A172 (cell line): ENCODE measurements around the gene ANKRD37. TPM values are rescaled to one million over a fixed set of nuclear protein-coding genes. Genes with fewer than 3 reads are reported as not detected.
"Not testable (repeated sequence)": the region's sequence is repeated elsewhere in the genome, so short reads cannot be mapped to it uniquely, and the experiment has no call there.

ENCODE experiments used
- DNase-seq: peaks from one replicate; pipeline ENCODE4 v3.0.0-alpha.2; 2015; ENCODE audit warnings: low spot score
- total RNA-seq: library from RNA; depleted of rRNA; stranded (reverse); fragments of >200 nt; shearing (Covaris generic); gene quantifications from 2 replicates; pipeline ENCODE4 v1.2.3, GENCODE V29; 2014; rRNA removed

The ANKRD37 gene, protein sequence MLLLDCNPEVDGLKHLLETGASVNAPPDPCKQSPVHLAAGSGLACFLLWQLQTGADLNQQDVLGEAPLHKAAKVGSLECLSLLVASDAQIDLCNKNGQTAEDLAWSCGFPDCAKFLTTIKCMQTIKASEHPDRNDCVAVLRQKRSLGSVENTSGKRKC
- total RNA-seq = 25.3 and 47.6 TPM in 2 replicates

DNA sequence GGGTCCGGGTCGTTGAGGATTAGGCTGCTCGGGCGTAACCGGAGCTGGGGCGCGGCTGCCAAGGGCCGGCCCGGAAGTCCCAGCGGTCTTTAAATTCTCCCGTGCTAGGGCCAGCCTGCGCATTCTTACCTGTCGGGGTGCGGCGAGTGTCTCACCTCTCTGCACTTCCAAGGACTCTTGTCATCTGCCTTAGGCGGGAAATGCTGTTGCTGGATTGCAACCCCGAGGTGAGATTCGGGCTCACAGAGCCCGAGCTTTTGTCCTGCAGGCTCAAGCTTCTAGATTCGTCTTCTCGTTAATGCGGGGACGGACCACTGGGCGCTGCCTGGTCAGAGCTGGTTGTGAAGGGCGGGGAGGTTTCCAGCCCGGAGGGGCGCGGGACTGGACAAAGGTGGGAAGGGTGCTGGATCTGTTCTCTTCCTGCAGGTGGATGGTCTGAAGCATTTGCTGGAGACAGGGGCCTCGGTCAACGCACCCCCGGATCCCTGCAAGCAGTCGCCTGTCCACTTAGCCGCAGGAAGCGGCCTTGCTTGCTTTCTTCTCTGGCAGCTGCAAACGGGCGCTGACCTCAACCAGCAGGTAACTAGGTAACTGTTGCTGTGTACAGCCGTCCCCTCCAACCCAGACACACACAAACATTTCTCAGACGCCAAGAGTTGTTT lies at the start of gene ANKRD37:
Gene ANKRD37, plus strand, starts transcription at position 118 of the 662 bp plus-strand sequence. Its CDS starts 83 bp downstream, at position 201.
- DNase-seq = no peak

DNA sequence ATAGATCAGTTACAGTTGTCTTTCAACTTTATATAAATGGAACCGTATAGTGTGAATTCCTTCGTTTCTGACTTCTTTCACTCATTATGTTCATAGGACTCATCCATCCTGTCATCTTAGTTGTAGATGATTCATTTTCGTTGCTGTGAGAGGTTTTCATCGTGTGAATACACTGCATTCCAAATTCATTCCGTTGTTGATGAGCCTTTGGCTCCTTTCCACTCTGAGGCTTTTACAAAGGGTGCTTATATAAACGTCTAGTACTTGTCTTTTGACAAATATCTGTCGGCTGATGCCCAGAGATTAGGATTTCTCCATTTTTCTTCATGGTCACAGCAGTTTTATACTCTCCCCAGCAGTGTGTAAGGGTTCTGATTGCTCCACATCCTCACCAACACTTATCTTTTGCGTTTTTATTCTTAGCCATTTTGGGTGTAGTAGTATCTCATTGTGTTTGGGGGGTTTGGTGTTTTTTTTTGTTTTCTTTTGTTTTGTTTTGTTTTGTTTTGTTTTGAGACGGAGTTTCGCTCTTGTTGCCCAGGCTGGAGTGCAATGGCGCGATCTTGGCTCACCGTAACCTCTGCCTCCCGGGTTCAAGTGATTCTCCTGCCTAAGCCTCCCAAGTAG lies 49.6 kb upstream of the ANKRD37 start:
- DNase-seq = peak; percentile 84

DNA sequence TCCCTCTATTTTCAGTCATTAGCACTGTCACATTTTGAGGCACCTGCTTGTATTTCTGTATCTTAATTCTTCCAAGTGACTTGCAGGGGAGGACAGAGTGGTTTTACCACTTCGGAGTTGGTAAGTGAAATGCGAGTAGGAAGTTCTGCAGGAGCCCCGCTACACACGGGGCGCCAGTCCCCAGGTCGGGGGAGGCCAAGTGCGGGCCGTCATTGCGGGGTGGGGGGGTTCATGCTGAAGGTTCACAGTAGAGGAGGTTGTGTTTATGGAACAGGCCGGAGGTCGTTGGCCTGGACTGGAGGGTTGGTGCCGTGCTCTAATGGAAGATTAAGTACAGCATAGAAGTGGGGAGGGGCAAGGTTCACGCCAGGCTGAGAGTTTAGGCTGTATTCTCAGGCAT lies 45.0 kb upstream of the ANKRD37 start:
- DNase-seq = no peak

DNA sequence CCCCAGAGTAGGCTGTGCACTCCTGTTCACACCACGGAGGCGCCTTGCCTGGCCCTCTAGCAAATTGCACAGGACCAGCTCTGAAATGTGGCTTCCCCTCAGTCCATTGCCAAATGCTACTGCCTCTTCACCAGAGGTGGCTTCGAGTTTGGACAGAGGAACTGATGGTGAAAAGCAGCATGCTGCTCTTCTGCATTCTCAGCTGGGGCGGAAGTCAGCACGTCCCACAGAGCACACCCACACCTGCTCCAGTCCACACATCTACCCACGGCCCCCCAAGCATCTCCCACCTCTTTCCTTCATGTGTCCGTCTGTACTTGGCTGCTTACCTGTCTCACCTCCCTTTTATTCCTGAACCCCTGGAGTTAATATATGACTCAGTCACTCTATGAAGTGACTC lies 44.4 kb upstream of the ANKRD37 start:
- DNase-seq = no peak

DNA sequence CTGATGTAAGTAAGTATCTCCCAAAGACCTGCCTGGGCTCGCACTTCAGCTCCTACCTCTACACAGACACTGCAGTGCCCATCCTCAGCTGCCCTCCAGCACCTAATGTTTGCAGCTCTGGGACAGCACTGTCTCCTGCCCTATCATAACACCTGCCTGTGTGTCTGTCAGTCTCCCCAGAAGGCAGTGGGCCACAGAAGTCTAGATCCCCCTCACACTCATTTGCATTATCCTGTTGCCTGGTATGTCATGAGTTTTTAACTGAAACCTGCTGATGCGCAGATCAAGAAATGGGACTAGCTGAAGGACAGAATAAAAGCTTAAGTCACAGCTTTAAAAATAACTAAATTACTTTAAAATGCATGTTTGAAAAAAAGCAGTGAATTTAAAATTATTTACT lies 43.9 kb upstream of the ANKRD37 start:
- DNase-seq = no peak

DNA sequence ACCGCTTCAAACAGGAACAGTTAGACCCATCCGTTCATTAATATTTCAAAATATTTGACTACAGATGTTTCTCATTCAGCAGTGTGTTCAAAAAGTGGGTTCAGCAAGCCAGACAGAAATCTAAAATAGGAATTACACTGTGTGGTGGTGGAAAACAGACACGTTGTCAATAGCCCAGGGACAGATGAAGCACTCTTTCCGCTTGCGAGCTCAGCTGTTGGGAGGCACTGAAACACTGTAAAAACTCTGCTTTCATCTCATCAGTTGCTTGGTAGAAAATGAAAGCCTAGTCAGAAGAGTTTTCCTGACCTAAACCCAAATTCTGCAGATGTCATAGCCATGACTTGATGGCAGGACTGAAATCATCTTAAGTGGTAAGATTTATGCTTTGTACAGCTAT lies 39.4 kb upstream of the ANKRD37 start:
- no peak for DNase-seq

DNA sequence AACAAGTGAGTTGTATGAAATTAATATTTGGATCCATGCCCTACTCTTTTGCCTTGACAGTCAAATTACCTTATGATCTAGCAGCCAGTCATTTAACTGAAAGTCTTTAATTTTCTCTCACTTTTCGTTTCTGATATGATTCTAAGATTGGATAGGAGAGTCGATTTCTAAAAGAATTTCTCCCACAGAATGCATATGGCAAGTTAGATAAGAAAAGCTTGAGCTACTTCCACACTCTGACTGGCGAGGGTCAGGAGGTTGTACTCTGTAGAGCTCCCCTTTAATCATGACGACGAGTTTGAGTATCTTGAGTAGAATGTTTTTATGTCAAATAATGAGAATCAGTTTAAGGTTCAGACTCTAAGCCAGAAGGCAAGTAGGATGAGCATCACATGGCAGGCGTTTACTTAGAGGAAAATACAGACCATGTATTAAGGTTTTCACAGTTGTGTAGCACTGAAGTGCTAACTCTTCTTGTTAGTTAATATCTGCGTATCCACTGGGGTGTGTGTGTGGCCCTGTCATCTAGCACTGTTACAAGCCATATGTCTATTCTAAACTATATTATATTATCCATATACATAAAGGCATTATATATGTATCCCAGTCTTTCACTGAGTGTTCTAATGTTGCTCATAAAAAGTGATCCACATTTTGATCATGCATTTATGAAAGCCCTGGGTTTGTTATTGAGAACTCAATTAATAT lies 38.8 kb upstream of the ANKRD37 start:
- no peak for DNase-seq

DNA sequence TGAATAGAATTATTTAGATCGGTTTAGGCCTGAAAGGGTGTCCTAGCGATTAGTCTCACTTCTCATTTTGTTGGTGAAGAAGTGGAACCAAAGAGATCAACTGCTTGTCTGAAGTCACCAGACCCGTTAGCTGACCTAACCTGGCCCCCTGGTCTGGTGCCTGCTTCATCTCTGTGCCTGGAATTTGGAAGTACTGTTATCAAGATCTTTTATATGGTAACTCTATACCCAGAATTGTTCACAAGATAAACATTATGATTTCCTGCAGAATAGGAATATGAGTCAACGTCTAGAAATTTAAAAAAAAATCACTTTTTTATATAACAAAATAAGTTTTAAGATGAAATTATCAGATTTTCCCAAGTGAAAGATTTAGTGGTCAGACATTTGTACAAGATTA lies 38.1 kb upstream of the ANKRD37 start:
- peak; percentile 67 for DNase-seq

DNA sequence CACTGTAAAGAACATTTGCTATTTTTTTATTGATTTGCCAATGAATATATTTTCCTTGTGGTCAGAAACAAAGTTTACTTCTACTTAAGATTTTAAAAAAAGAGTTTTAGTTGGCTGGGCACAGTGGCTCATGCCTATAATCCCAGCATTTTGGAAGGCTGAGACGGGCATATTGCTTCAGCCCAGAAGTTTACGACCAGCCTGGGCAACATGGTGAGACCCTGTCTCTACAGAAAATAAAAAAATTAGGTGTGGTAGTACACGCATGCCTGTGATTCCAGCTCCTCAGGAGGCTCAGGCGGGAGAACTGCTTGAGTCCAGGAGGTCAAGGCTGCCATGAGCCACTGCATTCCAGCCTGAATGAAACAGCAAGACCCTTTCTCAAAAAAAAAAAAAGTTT lies 37.7 kb upstream of the ANKRD37 start:
- peak; percentile 37 for DNase-seq

DNA sequence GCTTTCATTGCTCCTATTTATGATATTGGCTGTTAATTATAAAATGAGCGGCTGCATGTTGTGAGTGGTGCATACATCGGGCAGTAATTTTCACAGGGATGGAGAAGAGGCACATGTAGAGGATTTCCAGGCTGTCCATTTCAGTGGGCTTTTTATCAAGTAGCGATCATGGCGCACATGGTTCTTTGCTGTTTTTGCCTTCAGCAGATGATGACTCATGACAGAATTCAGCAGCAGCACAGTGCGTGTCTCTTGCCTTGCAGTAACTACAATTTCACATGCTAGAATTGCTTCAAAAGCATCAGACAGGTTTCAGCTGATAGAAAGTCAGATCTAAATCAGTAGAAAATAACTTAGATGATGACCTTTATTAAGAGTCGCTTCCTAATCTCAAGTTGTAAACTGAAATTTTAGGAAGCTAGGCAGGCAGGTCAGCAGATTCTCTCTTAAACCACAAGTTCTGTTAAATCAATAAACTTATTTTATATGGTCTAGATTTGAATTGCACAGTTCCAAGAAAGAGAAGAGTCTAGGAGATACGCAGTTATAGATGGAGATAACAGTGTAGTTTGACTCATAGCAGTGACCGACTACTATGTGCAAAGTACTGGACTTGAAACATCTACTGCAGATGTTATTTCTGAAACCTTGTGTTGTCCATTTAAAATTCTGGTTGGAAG lies 36.7 kb upstream of the ANKRD37 start:
- peak; percentile 64 for DNase-seq

DNA sequence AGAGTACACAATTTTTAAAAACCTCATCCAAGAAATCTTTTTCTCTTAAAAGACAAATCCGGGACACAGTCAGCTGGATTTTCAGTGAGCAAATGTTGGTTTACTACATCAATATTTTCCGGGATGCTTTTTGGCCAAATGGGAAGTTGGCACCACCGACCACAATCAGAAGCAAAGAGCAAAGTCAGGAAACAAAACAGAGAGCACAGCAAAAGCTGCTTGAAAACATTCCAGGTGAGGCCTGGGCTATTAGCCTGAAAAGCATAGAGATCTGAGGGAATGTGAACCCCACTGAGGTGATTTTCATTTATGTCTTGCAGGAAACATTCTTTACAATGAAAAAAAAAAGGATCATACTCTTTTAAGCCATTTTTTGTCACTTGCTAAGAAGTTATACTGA lies 34.8 kb upstream of the ANKRD37 start:
- no peak for DNase-seq

DNA sequence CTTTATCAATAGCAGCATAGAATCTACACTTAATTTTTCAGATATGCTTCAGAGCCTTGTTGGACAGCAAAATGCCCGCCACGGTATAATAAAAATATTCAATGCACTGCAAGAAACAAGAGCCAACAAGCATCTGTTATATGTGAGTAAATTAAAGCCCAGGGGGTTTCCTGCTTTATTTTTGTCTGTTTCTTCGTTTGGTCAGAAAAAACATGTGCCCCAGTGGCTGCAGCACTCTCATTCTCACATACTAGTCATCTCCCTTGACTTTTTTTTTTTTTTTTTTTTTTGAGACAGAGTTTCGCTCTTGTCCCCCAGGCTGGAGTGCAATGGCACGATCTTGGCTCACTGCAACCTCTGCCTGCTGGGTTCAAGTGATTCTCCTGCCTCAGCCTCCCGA lies 34.1 kb upstream of the ANKRD37 start:
- not testable (repeated sequence) for DNase-seq

DNA sequence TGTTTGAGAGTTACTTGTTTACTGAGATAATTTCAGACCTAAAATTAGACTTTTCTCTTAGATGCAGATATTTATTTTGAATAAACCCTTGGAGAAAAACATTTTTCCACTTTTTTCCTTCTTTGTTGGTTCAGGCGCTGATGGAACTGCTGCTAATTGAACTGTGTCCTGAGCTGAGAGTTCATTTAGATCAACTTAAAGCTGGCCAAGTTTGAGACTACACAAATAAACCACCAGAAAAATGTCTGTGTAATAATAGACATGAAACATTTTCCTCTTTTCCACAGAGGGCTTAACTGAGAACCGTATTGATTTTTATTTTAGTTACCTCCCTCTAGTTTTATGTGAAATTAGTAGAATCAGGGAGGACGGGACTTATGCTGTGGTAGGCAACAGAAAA lies 33.4 kb upstream of the ANKRD37 start:
- DNase-seq = no peak

DNA sequence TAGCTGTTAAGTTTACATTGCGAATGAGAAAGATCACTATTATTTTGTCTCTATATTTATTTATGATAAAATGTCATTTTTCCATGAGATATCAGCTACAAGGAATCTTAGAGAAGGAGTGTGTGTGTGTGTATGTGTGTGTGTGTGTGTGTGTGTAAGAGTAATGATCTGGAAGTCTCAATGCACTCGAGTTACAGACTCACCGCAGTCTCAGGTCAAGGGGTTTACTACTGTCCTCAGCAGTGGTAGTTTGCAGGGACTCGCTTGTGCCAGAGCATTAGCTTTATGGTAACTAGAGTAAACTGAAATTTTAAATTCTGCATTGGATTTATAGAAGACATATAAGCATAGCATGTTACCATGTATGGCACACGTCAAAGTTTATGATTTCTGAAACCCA lies 31.8 kb upstream of the ANKRD37 start:
- no peak for DNase-seq

DNA sequence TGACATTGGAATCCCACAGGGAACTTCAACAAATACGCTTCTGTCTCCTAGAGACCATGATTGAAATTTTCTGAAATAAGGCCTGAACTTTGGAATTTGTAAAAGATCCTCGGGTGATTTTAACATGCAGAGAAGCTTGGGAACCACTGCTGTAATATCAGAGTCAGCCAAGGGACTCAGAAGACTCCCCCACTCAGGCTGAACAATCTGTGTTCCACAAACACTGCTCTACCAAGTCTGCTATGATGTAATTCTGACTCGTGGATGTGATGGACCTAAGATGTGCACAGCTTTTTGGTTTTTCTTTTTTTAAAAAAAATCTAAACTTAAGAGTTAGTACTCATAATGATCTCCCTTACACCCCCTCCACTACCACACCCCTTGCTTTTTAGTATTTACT lies 26.9 kb upstream of the ANKRD37 start:
- DNase-seq = no peak

DNA sequence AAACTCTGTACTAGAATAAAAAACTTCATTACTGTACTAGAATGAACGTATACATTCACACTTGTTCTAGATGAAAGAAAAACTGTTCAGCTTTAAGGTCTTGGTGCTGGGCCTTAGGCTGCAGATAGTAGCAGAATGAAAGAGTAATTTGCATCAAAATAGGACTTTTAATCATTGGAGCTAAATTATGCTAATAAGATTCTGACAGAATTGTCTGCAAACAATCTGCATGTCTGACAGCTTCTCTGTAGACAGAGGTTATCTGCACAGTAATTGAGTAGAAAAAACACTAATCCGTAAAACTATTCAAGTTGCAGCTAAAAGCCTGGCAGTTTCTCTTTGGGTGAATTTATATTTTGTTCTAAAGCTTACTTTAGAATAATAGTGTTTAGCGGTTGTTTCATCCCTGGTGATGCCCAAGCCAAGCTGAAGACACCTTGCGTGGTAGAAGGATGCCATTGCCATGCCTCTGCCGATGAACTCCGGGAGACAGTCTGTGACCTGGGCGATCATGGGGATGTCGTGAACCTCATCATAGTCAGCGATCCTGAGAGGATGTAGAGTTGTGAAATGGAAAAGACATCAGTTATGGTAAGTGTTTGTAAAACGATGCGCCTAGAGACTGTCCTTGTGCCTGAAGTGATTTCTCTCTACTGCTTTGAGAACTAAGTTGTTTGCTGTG lies 26.2 kb upstream of the ANKRD37 start:
- DNase-seq = no peak

DNA sequence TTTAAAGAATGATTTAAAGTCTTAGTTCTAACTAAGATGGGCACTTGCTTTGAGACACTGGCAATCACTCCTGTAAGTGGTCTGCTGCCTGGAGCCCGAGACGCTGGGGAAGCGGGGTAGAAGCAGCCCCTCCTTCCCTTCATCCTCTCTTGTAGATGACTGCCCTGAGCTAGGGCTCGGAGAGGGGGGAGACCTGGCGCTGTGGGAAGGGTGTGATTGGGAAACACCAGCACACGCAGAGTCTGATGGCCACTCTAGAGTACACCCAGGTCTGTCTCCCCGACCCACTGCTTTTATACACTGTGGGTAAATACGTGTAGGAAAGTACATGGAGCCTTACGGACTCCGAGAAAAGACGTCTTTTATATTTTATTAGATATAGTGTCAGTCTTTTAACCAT lies 24.9 kb upstream of the ANKRD37 start:
- DNase-seq = no peak

DNA sequence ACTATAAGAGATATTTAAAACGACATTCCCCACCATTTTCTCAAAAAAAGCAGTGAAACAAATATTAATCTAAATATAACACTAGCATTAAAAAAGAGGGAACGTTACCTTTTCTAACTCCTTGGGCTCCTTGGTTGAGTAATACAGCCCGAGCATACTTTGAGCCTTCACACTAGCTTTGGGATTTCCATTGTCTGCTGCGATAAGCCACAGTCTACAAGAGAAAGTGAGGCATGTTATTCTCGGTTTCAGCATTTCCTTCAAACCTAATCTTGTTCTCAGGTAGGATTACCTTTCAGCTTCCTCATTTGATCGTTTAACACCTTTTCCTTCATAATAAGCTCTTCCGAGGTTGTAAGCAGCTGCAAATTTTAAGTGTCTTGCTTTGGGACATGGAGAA lies 22.6 kb upstream of the ANKRD37 start:
- no peak for DNase-seq

DNA sequence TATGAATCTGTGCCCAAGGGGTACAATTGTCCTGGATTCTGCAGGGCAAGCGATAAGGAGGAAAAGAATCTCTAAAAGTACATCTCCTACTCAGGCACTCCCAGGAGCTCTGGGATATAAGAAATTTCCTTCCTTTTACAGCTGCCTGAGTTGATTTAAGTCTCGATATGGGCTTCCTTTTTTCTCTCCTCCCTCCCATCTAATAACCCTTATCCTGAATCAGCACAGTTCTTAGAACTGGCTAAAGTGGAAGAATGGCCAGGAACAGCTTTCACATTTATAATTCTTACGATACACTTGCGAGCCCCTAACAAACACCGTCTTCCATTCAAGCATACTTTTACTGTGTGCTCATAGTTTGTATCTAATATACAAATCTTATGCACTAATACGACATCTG lies 22.1 kb upstream of the ANKRD37 start:
- no peak for DNase-seq

DNA sequence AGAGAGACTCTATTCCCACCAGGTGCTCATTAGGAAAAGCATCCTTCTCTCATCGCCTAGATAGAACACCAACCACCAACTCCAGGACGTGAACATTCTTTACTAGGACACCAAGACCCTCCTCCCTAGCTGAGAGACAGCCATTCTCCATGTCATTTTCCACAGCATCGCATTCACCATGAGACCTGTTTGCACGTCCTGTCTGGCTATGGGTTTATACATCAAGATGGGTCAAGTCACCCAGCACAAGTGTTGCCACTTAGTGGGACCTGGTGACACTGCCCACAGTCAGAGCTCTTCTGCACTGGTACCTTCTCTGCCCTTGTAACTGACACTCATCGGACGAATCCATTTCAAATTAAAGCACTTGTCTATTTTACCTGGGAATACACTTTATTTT lies 18.4 kb upstream of the ANKRD37 start:
- no peak for DNase-seq
